ENCODE measurements around the gene NTSR2.

The NTSR2 gene

DNA sequence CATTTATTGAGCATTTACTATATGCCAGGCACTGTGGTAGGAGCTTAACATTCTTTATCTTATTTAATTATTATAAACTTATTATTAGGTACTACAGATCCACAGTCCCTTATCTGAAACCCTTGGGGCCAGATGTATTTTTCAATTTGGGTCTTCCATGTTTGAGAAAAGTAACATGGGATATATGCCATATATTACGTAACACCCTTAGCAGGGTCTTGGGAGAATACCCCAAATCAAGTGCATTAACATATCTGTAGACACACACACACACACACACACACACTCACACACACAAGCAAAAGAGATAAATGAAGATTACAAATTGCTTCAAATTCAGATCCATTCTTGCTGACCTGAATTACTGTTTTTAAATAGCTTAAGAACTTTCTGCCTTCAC, 13.7 kb downstream of the NTSR2 start:
- DNase-seq = no peak

DNA sequence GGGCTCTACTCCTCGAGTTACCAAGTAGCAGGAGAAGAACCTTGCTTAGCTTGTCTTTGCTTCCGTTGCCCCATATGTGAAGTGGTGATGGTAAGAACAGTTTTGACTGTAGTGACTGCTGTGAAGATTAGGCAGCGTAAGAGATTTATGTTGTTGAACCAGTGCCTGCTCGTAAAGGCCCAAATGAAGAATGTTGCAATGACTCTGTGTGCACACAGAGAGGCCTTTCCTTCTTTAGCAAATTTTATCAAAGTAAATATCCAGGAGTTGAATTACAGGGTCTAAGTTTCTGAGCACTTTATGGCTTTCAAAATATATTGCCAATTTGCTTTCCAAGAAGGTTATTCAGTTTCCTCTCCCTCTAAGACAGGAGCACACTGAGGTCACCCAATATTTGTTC, 14.5 kb downstream of the NTSR2 start:
- DNase-seq = no peak

GRCh38 chr2:11652553-11652952, 17.4 kb downstream of the NTSR2 start:
- no peak for DNase-seq

- DNase-seq = no peak
Observed at GRCh38 chr2:11651856-11652548, 18.0 kb downstream of the NTSR2 start.

DNA sequence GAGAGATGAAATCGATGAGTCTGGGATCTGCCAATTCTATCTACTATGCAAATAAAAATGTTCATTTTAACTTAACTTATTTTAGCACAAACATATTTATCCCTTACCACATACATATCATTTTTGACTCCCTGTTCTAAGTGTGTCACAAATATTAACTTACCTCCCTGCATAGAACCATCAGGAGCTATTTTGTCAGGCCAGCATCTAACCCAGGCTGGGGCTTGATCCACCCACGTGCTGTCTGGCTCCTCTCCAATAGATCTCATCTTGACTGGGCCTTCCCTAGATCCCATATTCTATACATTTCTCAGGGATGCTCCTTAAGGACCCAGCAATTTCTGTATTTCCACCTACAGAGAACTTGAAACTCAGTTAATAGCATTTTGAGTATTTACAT, 20.9 kb downstream of the NTSR2 start:
- no peak for DNase-seq

- no peak for DNase-seq
Observed at GRCh38 chr2:11647834-11648600, 22.0 kb downstream of the NTSR2 start.

GRCh38 chr2:11646530-11646929, 23.5 kb downstream of the NTSR2 start:
- no peak for DNase-seq

- no peak for DNase-seq
Observed at GRCh38 chr2:11644293-11644692, 25.7 kb downstream of the NTSR2 start.

DNA sequence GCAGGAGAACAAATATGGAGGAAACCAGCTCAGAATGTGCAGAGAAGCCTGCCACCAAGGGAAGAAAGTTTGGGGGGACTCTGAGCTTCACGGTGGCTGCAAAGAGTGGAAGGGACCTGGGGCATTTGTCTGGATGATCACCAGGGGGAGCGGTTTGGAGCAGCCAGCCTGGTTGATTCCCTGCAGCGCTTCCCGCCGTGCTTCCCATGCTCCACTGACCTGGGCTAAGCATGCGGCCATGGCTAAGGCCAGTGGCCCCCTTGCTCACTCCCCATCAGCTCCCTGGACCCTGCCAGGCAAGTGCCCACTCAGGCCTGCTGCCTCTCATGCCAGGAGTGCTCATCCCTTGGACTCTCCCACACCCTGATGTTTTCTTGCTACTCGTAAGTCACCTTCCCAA, 27.0 kb downstream of the NTSR2 start:
- DNase-seq = no peak

GRCh38 chr2:11640132-11640531, 29.9 kb downstream of the NTSR2 start:
- DNase-seq = no peak

GRCh38 chr2:11639503-11639902, 30.5 kb downstream of the NTSR2 start:
- DNase-seq = no peak

DNA sequence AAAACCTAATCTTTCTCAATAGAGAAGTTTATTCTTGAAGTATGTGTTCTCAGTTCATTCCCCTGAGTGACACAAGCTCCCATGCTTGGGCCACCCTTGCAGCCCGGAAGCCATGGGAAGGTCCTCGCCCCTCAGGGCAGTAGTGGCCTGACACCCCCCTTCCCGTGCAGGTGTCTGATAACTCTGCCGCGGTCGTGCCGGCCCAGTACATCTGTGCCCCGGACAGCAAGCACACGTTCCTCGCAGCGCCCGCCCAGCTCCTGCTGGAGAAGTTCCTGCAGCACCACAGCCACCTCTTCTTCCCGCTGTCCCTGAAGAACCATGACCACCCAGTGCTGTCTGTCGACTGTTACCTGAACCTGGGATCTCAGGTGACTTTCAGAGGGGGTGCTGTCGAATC, 32.4 kb downstream of the NTSR2 start:
- DNase-seq = no peak

GRCh38 chr2:11636593-11637295, 33.3 kb downstream of the NTSR2 start:
- no peak for DNase-seq

DNA sequence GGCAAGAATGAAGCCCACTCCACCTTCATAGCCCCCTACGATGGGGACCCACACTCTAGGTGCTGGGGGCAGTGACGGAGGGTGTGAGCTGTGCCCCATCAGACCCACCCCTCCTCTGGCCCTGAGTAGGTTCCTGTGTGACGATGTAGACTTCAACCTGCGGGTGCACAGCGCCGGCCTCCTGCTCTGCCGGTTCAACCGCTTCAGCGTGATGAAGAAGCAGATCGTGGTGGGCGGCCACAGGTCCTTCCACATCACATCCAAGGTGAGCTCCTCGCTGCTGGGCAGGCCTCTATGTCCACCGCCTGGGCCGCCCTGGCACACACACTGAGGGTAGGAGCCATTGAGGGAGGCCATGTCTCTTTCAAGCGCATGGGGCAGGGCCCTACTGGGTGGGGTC, 34.9 kb downstream of the NTSR2 start:
- no peak for DNase-seq

GRCh38 chr2:11634584-11634983, 35.4 kb downstream of the NTSR2 start:
- no peak for DNase-seq

- DNase-seq = no peak
Observed at GRCh38 chr2:11633923-11634478, 36.0 kb downstream of the NTSR2 start.

DNA sequence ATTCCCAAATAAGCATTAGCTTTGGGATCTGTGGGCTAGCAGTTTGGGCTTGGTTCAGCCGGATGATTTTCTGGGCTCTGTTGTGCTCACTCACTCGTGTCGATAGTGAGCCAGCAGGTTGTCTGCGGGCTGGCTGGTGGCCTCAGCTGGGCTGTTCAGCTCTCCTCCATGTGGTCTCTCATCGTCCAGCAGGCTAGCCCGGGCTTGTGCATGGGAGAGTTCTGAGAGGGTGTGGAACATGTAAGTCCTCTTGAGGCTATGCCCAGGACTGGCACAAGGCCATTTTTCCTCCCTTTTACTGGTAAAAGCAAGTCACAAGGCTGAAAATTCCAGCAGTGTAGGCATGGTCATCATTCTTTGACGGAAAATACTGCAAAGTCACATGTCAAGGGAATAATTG, 38.5 kb downstream of the NTSR2 start:
- no peak for DNase-seq

DNA sequence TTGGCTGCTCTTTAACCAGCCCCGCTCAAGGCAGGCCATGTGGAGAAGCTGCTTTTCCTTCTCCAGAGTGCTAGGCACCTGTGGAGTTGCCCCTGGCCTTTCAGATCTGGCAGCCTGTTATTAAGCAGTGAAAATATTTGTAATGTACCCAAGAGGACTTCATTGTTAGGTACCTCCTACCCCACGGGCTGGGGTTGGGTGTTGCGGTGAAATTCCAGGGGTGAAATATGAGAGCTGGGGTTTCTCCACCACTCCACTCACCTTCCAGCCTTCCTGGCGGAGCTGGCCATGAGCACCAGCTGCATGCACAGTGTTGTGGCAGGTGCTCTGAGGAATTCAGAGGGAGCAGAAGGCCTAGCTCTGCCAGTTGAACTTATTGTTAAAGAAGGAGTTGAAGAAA, 39.1 kb downstream of the NTSR2 start:
- no peak for DNase-seq

DNA sequence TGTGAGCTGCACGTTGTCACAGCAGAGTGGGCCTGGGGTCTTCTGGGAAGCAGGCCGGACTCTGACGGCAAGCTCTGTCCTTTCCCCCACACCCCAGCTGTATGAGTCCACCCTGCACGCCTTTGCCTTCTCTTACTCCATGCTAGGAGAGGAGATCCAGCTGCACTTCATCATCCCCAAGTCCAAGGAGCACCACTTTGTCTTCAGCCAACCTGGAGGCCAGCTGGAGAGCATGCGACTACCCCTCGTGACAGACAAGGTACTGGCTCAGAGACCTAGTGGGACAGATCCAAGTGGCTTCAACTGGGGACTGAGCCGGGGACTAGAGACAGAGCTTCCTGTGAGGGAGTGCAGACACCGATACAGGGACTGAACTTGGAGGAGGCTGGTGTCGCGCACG, 40.1 kb downstream of the NTSR2 start:
- DNase-seq = no peak

DNA sequence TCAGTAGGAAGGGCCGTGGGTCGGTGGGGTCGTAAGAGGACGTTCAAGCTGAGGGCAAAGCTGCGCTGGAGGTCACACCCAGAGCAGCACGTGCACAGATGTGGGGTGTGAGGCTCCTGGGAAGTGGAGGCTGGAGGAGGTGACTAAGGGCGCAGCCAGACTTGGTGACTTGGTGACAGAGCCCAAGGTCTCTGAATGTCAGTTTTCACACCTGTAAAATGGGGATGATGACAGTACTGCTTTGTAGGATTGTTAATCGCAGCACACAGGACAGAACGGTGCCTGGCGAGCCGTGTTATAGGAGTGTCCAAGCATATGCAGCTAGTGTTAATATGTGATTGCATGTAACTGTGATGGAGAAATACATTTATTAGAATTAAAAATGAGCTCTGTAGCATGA, 40.8 kb downstream of the NTSR2 start:
- DNase-seq = no peak

GRCh38 chr2:11628675-11629074, 41.3 kb downstream of the NTSR2 start:
- no peak for DNase-seq

DNA sequence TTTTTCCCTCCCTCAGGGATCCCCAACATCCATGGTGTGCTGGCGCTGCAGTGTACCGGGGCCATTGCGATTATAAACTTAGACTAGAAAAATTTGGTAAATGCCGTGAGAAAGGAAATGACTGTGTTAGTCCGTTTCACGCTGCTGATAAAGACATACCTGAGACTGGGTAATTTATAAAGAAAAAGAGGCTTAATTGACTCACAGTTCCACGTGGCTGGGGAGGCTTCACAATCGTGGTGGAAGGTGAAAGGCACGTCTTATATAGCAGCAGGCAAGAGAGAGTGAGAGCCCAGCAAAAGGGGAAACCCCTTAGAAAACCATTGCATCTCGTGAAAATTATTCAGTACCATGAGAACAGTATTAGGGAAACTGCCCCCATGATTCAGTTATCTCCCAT, 44.3 kb downstream of the NTSR2 start:
- DNase-seq = no peak

DNA sequence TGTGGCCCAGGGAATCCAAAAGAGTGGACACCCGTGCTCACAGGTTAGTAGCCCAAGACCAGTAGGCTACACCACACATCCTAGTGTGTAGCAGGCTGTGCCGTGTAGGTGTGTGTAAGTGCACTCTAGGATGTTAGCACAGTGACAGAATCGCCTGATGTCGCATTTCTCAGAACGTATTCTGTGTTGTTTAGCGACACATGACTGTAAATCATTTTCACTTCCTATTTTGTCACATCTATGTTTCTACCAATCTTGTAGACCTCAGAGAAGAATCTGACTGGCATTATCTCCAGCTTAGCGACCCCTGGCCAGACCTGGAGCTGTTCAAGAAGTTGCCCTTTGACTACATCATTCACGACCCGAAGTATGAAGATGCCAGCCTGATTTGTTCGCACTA, 45.1 kb downstream of the NTSR2 start:
- no peak for DNase-seq

DNA sequence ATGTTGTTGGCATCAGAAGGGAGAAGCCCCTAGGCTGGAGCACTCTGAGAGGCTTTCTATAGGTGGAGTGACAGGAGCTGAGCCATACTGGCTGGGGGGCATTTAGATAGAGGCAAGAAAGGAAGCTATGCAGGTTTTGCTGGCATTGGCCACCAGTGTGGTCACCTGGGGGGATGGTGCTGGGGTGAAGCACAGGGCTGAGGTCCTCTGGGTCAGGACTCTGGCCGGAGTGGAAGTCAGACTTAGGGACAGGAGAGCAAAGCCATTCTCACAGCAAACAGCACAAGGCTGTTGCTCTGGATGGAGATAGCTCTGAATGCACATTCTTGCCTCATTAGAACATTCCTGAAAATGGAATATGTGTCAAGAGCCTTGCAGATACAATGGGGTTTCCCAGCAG, 47.4 kb downstream of the NTSR2 start:
- DNase-seq = no peak

Measured in CD4-positive, alpha-beta T cell treated with Interleukin-17A for 1 hour (primary cell).